ENCODE results near the gene GLYATL1B. TPM values are rescaled to one million over a fixed set of nuclear protein-coding genes. Genes with fewer than 3 reads are reported as not detected.
"Not testable (repeated sequence)": the region's sequence is repeated elsewhere in the genome, so short reads cannot be mapped to it uniquely, and the experiment has no call there.

Gene GLYATL1B
- not detected in 2 replicates for total RNA-seq (2014; rRNA removed; shearing (Covaris generic))

DNA sequence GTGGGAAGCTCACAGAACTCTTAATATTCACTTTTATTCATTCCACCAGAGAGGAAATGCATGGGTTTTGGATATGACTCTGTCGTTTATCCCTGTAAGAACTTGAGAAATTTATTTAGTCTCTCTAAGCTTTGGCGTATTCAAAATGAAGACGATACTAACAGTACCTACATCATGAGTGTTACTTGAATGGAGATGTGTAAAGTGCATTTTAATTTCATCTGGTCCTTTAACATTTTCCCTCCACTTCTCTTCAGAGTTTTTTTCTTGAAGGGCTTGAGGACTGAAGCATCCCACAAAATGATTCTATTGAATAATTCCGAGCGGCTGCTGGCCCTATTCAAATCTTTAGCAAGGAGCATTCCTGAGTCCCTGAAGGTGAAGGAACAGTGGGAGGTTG, at the start of gene GLYATL1B:
Gene GLYATL1B, plus strand, starts transcription at position 301 of the 400 bp plus-strand sequence. Its CDS starts 0 bp downstream, at position 301.
- DNase-seq (ENCODE audit: low read depth) = not testable (repeated sequence)

- not testable (repeated sequence) for DNase-seq (ENCODE audit: low read depth)
Measured at GRCh38 chr11:59036542-59036941, 49.6 kb upstream of the GLYATL1B start.

DNA sequence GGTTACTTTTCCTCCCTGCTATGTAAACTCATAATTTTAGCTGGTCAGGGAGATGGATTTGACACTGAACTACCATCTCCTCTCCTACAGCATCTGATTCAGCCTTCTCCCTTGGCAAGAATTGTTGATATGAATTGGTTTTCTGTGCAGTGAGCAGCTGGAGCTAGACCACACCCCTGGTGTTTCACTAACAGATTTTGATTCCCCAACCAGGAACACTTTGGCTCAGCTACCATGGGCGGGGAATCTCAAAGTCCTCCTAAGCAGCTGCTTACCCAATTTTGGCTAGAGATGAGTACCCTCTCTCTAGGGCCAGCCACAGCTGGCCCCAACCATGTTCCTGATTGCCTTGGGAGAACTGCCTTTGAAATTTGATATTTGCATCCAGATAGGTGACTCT, 48.7 kb upstream of the GLYATL1B start:
- DNase-seq (ENCODE audit: low read depth) = not testable (repeated sequence)

DNA sequence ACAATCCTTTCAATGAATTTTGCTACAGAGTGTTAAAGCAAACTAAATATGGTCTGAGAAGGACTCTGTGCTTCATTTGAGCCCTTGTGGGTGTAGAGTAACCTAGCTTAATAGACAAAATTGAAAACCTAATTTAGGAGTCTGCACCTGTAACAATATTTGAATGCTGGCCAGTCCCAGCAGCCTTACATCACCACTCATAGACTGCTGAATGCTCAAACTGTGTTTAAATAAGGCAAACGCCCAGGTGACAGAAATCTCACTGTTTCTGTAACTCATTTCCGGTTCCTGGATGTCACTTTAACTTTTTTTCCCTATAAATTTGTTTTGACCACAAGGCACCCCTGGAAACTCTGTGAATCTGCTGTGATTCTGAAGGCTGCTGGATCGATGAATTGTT, 45.5 kb upstream of the GLYATL1B start:
- DNase-seq (ENCODE audit: low read depth) = no peak

- not testable (repeated sequence) for DNase-seq (ENCODE audit: low read depth)
Measured at GRCh38 chr11:59051383-59051782, 34.7 kb upstream of the GLYATL1B start.

- DNase-seq (ENCODE audit: low read depth) = not testable (repeated sequence)
Measured at GRCh38 chr11:59052355-59052754, 33.8 kb upstream of the GLYATL1B start.

DNA sequence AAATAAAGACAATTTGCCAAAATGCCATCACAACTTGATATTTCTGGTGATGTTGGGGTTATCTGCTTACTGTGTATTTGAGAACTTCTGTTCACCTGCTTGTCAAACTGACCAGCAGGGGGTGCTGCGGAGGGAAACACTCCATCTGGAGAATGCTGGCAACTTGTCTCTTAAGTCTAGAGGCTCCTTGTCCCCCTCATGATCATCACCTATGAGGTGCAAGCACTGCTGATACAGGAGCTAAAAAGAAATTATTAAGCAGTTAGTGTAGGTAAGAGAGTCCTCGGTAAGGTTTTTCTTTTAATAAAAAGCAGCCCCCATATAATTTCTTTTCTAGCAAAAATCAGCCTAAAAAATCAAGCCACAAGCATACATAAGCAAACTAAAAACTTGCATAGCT, 32.7 kb upstream of the GLYATL1B start:
- DNase-seq (ENCODE audit: low read depth) = peak; percentile 60

DNA sequence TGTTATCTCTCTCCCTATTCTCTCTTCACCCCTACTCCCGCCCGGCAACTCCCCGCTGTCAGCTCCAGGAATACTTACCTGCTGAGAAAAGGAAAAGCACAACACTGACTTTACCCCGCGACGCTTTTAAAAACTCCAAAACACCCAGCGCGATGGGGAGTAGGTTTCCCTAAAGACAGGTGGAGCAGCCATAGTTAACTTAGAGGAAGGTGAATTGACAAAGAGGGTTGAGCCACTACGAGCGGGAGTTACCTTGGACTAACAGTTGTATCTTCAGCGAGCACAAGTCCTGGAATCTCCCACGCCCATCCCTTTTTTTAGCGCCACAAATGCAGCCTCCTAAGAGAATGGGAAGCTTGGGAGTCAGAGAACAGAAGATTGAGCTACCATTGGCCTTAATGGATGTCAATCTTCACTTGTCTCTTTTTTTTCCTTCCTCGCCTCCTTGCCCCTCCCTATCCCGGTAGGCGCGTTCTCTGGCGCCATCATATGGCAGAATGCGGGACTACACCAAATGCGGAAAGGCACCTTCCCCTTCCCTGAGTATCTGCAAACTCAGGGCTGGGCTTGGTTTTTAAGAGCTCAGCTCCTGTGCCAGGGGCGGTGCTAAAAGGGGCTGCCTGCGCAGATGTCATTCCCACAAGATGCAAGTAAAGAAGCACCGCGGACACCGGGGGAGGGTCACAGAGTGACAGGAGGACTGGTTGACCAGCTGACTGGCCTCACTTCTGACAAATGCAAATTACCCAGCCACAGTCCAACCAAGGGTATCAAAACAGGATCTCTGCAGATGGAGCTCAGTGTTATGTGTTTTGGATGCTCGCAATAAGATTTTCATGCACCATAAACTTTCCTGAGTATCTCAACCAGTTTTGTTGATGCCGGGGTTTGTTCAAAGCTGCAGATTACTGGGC, 27.7 kb upstream of the GLYATL1B start:
- peak; percentile 91 for DNase-seq (ENCODE audit: low read depth)

GRCh38 chr11:59060096-59060495, 26.0 kb upstream of the GLYATL1B start:
- DNase-seq (ENCODE audit: low read depth) = not testable (repeated sequence)

DNA sequence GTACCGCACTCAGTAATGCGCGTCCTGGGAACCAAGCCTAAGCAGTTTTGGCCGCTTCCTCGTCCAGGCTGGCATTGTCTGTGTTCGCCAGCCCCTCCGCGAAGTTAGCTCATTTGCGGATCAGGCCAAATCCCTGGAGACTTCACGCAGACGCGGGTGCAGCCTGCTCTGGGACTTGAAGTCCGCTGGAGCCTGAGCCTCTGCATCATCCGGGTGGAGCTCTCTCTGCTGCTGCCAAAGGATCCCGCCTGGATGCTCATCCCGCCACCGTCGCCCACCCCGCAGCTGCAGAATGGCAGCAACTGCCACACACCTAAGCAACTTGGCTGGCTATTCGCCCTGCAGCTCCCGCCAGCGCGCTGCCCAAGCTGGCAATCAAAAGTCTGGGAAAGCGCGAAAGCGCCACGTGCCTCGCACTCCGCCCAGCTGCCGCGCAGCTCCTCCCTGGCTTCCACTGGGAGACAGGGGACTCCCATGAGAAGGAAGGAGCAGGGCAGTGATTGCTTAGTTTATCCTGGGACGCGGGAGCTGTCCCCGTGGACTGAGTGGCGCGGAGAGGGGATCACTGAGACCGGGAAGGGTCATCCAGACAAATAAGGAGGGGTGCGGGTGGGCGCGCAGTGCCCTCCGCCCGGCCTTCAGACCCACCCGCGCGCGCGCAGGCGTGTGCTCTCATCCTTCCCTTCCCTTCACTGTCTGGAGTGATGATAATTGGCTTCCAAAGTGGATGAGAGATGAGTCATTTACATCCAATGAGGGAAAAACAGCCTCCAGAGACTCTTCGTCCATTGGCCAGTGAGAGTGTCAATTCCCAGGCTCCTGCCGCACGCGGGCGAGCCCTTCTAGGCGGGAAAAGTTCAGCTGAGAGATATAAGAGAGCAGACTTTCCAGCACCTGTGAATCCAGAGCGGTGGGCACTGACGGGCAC, 23.2 kb upstream of the GLYATL1B start:
- DNase-seq (ENCODE audit: low read depth) = peak; percentile 74

- not testable (repeated sequence) for DNase-seq (ENCODE audit: low read depth)
Measured at GRCh38 chr11:59063996-59064727, 21.9 kb upstream of the GLYATL1B start.

DNA sequence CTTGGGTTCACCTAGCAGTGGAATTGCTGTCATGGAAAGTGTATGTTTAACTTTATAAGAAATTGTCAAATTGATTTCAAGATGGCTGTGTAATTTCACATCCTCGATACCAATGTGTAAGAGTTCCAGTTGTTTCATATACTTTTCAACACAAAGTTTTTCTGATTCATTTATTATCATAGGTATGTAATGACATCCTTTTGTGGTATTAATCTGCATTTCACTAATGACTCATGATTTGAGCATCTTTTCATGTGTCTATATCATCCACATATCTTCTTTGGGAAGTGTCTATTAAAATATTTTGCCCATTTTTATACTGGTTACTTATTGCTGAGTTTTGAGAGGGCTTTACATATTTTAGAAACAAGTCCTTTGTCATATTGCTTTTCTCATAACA, 17.0 kb upstream of the GLYATL1B start:
- no peak for DNase-seq (ENCODE audit: low read depth)

- DNase-seq (ENCODE audit: low read depth) = no peak
Measured at GRCh38 chr11:59076876-59077571, 9.1 kb upstream of the GLYATL1B start.

- no peak for DNase-seq (ENCODE audit: low read depth)
Measured at GRCh38 chr11:59078435-59078834, 7.7 kb upstream of the GLYATL1B start.

GRCh38 chr11:59079086-59079485, 7.0 kb upstream of the GLYATL1B start:
- no peak for DNase-seq (ENCODE audit: low read depth)

GRCh38 chr11:59080421-59080820, 5.7 kb upstream of the GLYATL1B start:
- DNase-seq (ENCODE audit: low read depth) = not testable (repeated sequence)

DNA sequence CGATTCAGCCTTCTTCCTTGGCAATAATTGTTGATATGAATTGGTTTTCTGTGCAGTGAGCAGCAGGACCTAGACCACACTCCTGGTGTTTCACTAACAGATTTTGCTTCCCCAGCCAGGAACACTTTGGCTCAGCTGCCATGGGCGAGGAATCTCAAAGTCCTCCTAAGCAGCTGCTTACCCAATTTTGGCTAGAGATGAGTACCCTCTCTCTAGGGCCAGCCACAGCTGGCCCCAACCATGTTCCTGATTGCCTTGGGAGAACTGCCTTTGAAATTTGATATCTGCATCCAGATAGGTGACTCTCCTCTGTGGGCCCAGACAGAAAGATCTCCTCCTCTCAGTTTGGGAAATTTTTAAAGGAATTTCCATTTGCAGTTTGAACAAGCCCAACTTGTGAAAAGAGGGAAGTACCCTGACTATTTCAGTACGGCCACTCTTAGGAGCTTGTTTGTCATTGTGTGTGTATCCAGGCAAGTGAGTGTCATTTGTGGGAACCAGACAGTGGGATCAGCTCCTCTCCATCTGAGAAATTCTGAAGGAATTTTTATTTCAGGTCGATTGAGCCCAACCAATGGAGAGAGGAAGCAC, 4.6 kb upstream of the GLYATL1B start:
- DNase-seq (ENCODE audit: low read depth) = not testable (repeated sequence)

DNA sequence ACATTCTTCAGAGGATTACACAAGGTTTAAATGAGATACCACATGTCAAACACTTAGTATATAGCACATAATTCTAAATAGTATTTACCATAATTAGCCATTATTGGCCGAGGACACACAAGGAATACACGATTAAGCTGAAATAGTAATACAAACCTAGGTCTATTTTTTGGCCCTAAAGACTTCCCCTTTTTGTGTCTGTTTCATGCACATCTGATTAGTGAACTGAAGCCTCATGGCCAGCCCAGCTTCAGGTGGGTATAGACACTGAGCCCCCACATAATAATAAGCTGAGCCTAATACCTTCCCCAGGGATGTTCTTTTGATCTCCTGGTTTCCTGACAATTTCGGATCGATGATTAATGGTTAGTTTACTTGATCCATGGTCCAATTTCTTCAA, 2.1 kb downstream of the GLYATL1B start:
- DNase-seq (ENCODE audit: low read depth) = no peak

- not testable (repeated sequence) for DNase-seq (ENCODE audit: low read depth)
Measured at GRCh38 chr11:59093576-59093975, 7.5 kb downstream of the GLYATL1B start.

DNA sequence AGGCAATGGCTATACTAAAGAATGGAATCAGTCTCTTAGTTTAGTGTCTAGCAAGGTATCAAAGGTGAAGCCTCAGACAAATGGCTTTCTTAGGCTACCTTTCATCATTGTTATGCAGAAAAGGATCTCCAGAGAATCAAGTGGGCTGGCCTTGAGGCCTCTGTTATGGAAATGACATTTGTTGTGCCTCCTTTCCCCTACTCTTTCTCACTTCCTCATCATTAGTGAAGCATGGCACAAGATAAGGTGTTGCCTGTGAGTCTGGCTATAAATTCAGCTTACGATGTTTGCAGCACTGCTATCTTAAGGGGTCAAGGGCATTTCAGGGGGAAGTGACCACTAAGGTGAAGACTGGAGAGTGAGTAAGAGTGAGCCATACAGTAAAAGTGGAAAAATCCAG, 9.1 kb downstream of the GLYATL1B start:
- not testable (repeated sequence) for DNase-seq (ENCODE audit: low read depth)
